ENCODE measurements around the gene FCER1A. TPM values are rescaled to one million over a fixed set of nuclear protein-coding genes. Genes with fewer than 3 reads are reported as not detected.
"Not testable (repeated sequence)": the region's sequence is repeated elsewhere in the genome, so short reads cannot be mapped to it uniquely, and the experiment has no call there.

Gene FCER1A
- total RNA-seq, 4 donors from 2014 or later, result not detected

GRCh38 chr1:159338018-159338417 lies 35.9 kb downstream of the FCER1A start:
- ATAC-seq, result no peak
- H3K36me3 ChIP-seq, result no peaks in the 10 kb centered on the region
- no peak overlapping the region for H3K27ac ChIP-seq
- H3K27me3 ChIP-seq, result no peaks in the 10 kb centered on the region
- DNase-seq, result no peak
- H3K4me3 ChIP-seq, result no peak overlapping the region
- intact Hi-C loops (cut with DNase I; ENCODE audit: low total_unique reads), result no loop called here
- no peaks in the 10 kb centered on the region for H3K9me3 ChIP-seq
- H3K4me1 ChIP-seq, result no peaks in the 10 kb centered on the region
- no peak for TF ChIP-seq POLR2A (IDR thresholded peaks at IDR 0.05)
- TF ChIP-seq, protein P1, sequence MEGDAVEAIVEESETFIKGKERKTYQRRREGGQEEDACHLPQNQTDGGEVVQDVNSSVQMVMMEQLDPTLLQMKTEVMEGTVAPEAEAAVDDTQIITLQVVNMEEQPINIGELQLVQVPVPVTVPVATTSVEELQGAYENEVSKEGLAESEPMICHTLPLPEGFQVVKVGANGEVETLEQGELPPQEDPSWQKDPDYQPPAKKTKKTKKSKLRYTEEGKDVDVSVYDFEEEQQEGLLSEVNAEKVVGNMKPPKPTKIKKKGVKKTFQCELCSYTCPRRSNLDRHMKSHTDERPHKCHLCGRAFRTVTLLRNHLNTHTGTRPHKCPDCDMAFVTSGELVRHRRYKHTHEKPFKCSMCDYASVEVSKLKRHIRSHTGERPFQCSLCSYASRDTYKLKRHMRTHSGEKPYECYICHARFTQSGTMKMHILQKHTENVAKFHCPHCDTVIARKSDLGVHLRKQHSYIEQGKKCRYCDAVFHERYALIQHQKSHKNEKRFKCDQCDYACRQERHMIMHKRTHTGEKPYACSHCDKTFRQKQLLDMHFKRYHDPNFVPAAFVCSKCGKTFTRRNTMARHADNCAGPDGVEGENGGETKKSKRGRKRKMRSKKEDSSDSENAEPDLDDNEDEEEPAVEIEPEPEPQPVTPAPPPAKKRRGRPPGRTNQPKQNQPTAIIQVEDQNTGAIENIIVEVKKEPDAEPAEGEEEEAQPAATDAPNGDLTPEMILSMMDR (IDR thresholded peaks at IDR 0.05 in 4 of 5, conservative IDR thresholded peaks at IDR 0.05 in 1 of 5), result no peak
- in situ Hi-C loops (cut with MboI; ENCODE audit: low sequenced_read_pairs in 4 of 4), result no loop called here

DNA sequence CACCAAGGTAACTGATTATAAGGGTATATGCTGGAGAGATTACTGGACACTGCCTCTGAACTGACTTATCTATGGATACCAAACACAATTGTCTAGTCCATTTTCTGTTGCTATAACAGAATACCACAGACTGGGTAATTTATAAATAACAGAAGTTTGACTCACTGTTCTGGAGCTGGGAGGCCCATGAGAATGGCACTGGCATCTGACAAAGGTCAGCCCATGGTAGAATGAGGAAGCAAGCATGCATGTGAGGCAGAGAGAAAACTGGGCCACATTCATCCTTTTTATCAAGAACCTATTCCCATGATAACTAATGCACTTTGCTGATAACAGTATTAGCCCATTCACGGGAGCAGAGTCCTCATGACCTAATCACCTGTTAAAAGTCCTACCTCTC lies 37.4 kb downstream of the FCER1A start:
- Histone ChIP-seq H3K27me3 (no peaks in the 10 kb centered on the region), H3K27ac (no peak overlapping the region), H3K4me3 (no peak overlapping the region), H3K4me1 (no peaks in the 10 kb centered on the region), H3K9me3 (no peaks in the 10 kb centered on the region), H3K36me3 (no peaks in the 10 kb centered on the region)
- in situ Hi-C loops (cut with MboI; ENCODE audit: low sequenced_read_pairs in 4 of 4) (no loop called here), intact Hi-C loops (cut with DNase I; ENCODE audit: low total_unique reads) (no loop called here)
- no peak for ATAC-seq
- TF ChIP-seq, protein P1 (IDR thresholded peaks at IDR 0.05 in 4 of 5, conservative IDR thresholded peaks at IDR 0.05 in 1 of 5), result no peak
- no peak for TF ChIP-seq POLR2A (IDR thresholded peaks at IDR 0.05)
- DNase-seq, result no peak

GRCh38 chr1:159341736-159342135 lies 39.6 kb downstream of the FCER1A start:
- no peaks in the 10 kb centered on the region for H3K36me3 ChIP-seq
- H3K27ac ChIP-seq, result no peak overlapping the region
- in situ Hi-C loops (cut with MboI; ENCODE audit: low sequenced_read_pairs in 4 of 4), result no loop called here
- DNase-seq (no peak), ATAC-seq (no peak)
- intact Hi-C loops (cut with DNase I; ENCODE audit: low total_unique reads), result no loop called here
- H3K27me3 ChIP-seq, result no peaks in the 10 kb centered on the region
- TF ChIP-seq, protein P1 (IDR thresholded peaks at IDR 0.05 in 4 of 5, conservative IDR thresholded peaks at IDR 0.05 in 1 of 5), result no peak
- no peak for TF ChIP-seq POLR2A (IDR thresholded peaks at IDR 0.05)
- H3K4me1 ChIP-seq, result no peaks in the 10 kb centered on the region
- H3K4me3 ChIP-seq, result no peak overlapping the region
- H3K9me3 ChIP-seq, result no peaks in the 10 kb centered on the region

GRCh38 chr1:159342761-159343425 lies 40.8 kb downstream of the FCER1A start:
- Histone ChIP-seq H3K36me3 (no peaks in the 10 kb centered on the region), H3K4me3 (no peak overlapping the region), H3K9me3 (no peaks in the 10 kb centered on the region), H3K4me1 (no peaks in the 10 kb centered on the region), H3K27me3 (no peaks in the 10 kb centered on the region), H3K27ac (no peak overlapping the region)
- ATAC-seq, result no peak
- in situ Hi-C loops (cut with MboI; ENCODE audit: low sequenced_read_pairs in 4 of 4), result no loop called here
- TF ChIP-seq, protein P1 (IDR thresholded peaks at IDR 0.05 in 4 of 5, conservative IDR thresholded peaks at IDR 0.05 in 1 of 5), result no peak
- no peak for TF ChIP-seq POLR2A (IDR thresholded peaks at IDR 0.05)
- no peak for DNase-seq
- intact Hi-C loops (cut with DNase I; ENCODE audit: low total_unique reads), result no loop called here

- in situ Hi-C loops (cut with MboI; ENCODE audit: low sequenced_read_pairs in 4 of 4); intact Hi-C loops (cut with DNase I; ENCODE audit: low total_unique reads); H3K27ac ChIP-seq; H3K4me1 ChIP-seq; H3K9me3 ChIP-seq; H3K36me3 ChIP-seq; H3K4me3 ChIP-seq; H3K27me3 ChIP-seq; DNase-seq; ATAC-seq: not testable (repeated sequence)
These were observed 47.2 kb downstream of the FCER1A start for GRCh38 chr1:159349374-159349773.

All from gastrocnemius medialis (tissue), 4 donors.